ENCODE measurements around the gene OR10AG1. TPM values are rescaled to one million over a fixed set of nuclear protein-coding genes. Genes with fewer than 3 reads are reported as not detected.

OR10AG1 gene
- total RNA-seq (2013; cell fraction: nucleolus; rRNA removed) = not detected in 2 replicates
- total RNA-seq (2014; rRNA removed) = not detected in 2 replicates
- not detected in 2 replicates for total RNA-seq (2014; rRNA removed; fragmentation: Illumina TruSeq; extraction: Trizol)
- not detected in 2 replicates for total RNA-seq (2021)
- not detected for polyA plus RNA-seq (2011; ENCODE audit: low read depth)
- polyA plus RNA-seq (2011; rRNA removed) = not detected in 2 replicates
- not detected in 2 replicates for polyA plus RNA-seq (2011; cell fraction: cytosol; rRNA removed)
- not detected in 2 replicates for polyA plus RNA-seq (2011; cell fraction: nucleus; rRNA removed)
- not detected in 2 replicates for polyA plus RNA-seq (2012)
- polyA plus RNA-seq (2014; fragmentation: Illumina TruSeq; extraction: Trizol) = not detected in 2 replicates
- not detected for polyA plus RNA-seq (2014; fragmentation: Nextera tagmentation; extraction: Ambion mirVana)
- not detected in 2 replicates for polyA plus RNA-seq (2014; rRNA removed)
- polyA plus RNA-seq (2016; fragmentation: Nextera tagmentation; extraction: Ambion mirVana) = not detected
- polyA minus RNA-seq (2011; rRNA and poly(A)+ RNA removed) = not detected in 2 replicates
- not detected in 2 replicates for polyA minus RNA-seq (2011; cell fraction: cytosol; rRNA and poly(A)+ RNA removed)
- polyA minus RNA-seq (2011; cell fraction: nucleus; rRNA and poly(A)+ RNA removed) = not detected in 2 replicates
- not detected for Bru-seq, nascent RNA
- not detected for BruChase-seq, experiment 1, labeled RNA remaining after a 6-hour chase
- BruChase-seq, experiment 2, labeled RNA remaining after a 2-hour chase = not detected
- long read RNA-seq, experiment 1 = 0 reads
- long read RNA-seq, experiment 2 = 0 reads

GRCh38 chr11:55969845-55970244 lies at the start of gene OR10AG1:
Gene OR10AG1, minus strand, starts transcription at chr11:55969945. Its CDS starts 38 bp downstream, at chr11:55969907.
- WGBS (ENCODE audit: insufficient coverage, insufficient replicate concordance, low lambda C conversion rate, missing lambda C conversion rate) = 19% methylated on average over 2 of the region's 2 CpGs
- SMC1A ChIA-PET (ENCODE audit: uncharacterized antibody, unreplicated experiment) = no interaction called here
- Histone ChIP-seq H3K4me2 (ENCODE audit: control insufficient read depth, insufficient read depth) (no peak within 1 kb of the TSS), H4K20me1 (ENCODE audit: control insufficient read depth, insufficient read depth) (no peaks in the 10 kb centered on the region), H3K9ac (ENCODE audit: control insufficient read depth, insufficient read depth, low read length) (no peak within 1 kb of the TSS), H3K27ac (ENCODE audit: control insufficient read depth, insufficient read depth) (no peak within 1 kb of the TSS), H2AFZ (ENCODE audit: control insufficient read depth, low read depth, low read length) (no peak within 1 kb of the TSS), H3K9me3 (replicated peaks; ENCODE audit: control insufficient read depth, insufficient read depth, low read length) (no peaks in the 10 kb centered on the region), H3K79me2 (ENCODE audit: control insufficient read depth, insufficient read depth, low read length) (no peaks in the 10 kb centered on the region), H3K36me3 (ENCODE audit: control insufficient read depth in 2 of 2, insufficient read depth in 2 of 2, low read length in 1 of 2) (no peaks in the 10 kb centered on the region), H3K27me3 (replicated peaks in 1 of 2; ENCODE audit: control insufficient read depth in 2 of 2, insufficient read depth in 2 of 2, low read length in 1 of 2) (no peaks in the 10 kb centered on the region), H3K4me1 (ENCODE audit: control insufficient read depth, insufficient read depth, low read length) (no peaks in the 10 kb centered on the region), H3K4me3 (no peak within 1 kb of the TSS)
- FAIRE-seq (no peak), ATAC-seq (no peak), DNase-seq (ENCODE audit: low read depth, low spot score) (no peak)
- POLR2A ChIA-PET = no interaction called here
- CTCF ChIA-PET = no interaction called here
- in situ Hi-C loops (cut with MboI) (no loop called here), intact Hi-C loops (cut with micrococcal nuclease; ENCODE audit: unreplicated experiment) (no loop called here)
- BruUV-seq (replicated peaks) = no TSS peak
- RAD21 ChIA-PET (ENCODE audit: unreplicated experiment) = no interaction called here
- TF ChIP-seq FOXK2 (IDR thresholded peaks at IDR 0.05) (no peak), CEBPB (IDR thresholded peaks at IDR 0.05; ENCODE audit: borderline replicate concordance in 1 of 2, low read depth in 2 of 2, low read length in 2 of 2) (no peak), RFX5 (IDR thresholded peaks at IDR 0.05; ENCODE audit: low read depth, low read length) (no peak), YY1 (IDR thresholded peaks at IDR 0.05; ENCODE audit: low read depth, low read length) (no peak)

GRCh38 chr11:56013805-56014204 lies 44.1 kb upstream of the OR10AG1 start:
- FAIRE-seq = no peak
- Histone ChIP-seq H3K27me3 (replicated peaks in 1 of 2; ENCODE audit: control insufficient read depth in 2 of 2, insufficient read depth in 2 of 2, low read length in 1 of 2) (no peaks in the 10 kb centered on the region), H3K79me2 (ENCODE audit: control insufficient read depth, insufficient read depth, low read length) (no peaks in the 10 kb centered on the region), H3K4me3 (no peak overlapping the region), H3K4me2 (ENCODE audit: control insufficient read depth, insufficient read depth) (no peak overlapping the region), H3K4me1 (ENCODE audit: control insufficient read depth, insufficient read depth, low read length) (no peaks in the 10 kb centered on the region), H3K9me3 (replicated peaks; ENCODE audit: control insufficient read depth, insufficient read depth, low read length) (no peaks in the 10 kb centered on the region), H2AFZ (ENCODE audit: control insufficient read depth, low read depth, low read length) (no peak overlapping the region), H3K27ac (ENCODE audit: control insufficient read depth, insufficient read depth) (no peak overlapping the region), H3K9ac (ENCODE audit: control insufficient read depth, insufficient read depth, low read length) (no peak overlapping the region), H3K36me3 (ENCODE audit: control insufficient read depth in 2 of 2, insufficient read depth in 2 of 2, low read length in 1 of 2) (no peaks in the 10 kb centered on the region), H4K20me1 (ENCODE audit: control insufficient read depth, insufficient read depth) (no peaks in the 10 kb centered on the region)
- peak; percentile 90 for ATAC-seq
- WGBS (ENCODE audit: insufficient coverage, insufficient replicate concordance, low lambda C conversion rate, missing lambda C conversion rate) = 15% methylated on average over 2 of the region's 2 CpGs
- no TSS peak for BruUV-seq (replicated peaks)
- ChIA-PET SMC1A (ENCODE audit: uncharacterized antibody, unreplicated experiment) (no interaction called here), POLR2A (no interaction called here), CTCF (no interaction called here), RAD21 (ENCODE audit: unreplicated experiment) (no interaction called here)
- intact Hi-C loops (cut with micrococcal nuclease; ENCODE audit: unreplicated experiment) (no loop called here), in situ Hi-C loops (cut with MboI) (no loop called here)
- DNase-seq (ENCODE audit: low read depth, low spot score) = peak; percentile 2
- TF ChIP-seq PML (IDR thresholded peaks at IDR 0.05; ENCODE audit: low read length) (no peak), EP300 (IDR thresholded peaks at IDR 0.05; ENCODE audit: borderline replicate concordance in 1 of 2, control insufficient read depth in 1 of 2, low read depth in 2 of 2, low read length in 2 of 2) (peak in 1 of 2 experiments; percentile 40; a peak in 1 of 4 replicates), CEBPB (IDR thresholded peaks at IDR 0.05; ENCODE audit: borderline replicate concordance in 1 of 2, low read depth in 2 of 2, low read length in 2 of 2) (no peak), ZNF217 (IDR thresholded peaks at IDR 0.05) (no peak), RELB (IDR thresholded peaks at IDR 0.05; ENCODE audit: low read depth) (peak; percentile 33; the same call in 1 of the 2 replicates), HSF1 (IDR thresholded peaks at IDR 0.05; ENCODE audit: low read depth, low read length) (no peak), POU2F2 (IDR thresholded peaks at IDR 0.05; ENCODE audit: borderline replicate concordance, low read depth, low read length) (no peak), MTA2 (IDR thresholded peaks at IDR 0.05; ENCODE audit: low read depth) (peak; percentile 53; the same call in 1 of the 2 replicates)

Data from GM12878 (cell line).